DOHH2 (cell line): ENCODE results near the gene TAF11.

Experiments used
- EZH2phosphoT487 ChIP-seq: fragments of 200-600 bp; sonication (generic); IDR thresholded peaks from 2 replicates; pipeline ENCODE4 v1.6.1; 2017; ENCODE audit warnings: borderline replicate concordance, mild to moderate bottlenecking, antibody characterized with exemption, low read length, moderate library complexity, mixed read lengths
- TF ChIP-seq, protein P1 (sequence below): fragments of 200-600 bp; sonication (generic); IDR thresholded peaks from one replicate; pipeline ENCODE4 v1.5.1; 2014; ENCODE audit warnings: antibody characterized with exemption, mild to moderate bottlenecking, low read depth, low read length; ENCODE audit not compliant: poor library complexity, severe bottlenecking

- TF ChIP-seq, protein P1, sequence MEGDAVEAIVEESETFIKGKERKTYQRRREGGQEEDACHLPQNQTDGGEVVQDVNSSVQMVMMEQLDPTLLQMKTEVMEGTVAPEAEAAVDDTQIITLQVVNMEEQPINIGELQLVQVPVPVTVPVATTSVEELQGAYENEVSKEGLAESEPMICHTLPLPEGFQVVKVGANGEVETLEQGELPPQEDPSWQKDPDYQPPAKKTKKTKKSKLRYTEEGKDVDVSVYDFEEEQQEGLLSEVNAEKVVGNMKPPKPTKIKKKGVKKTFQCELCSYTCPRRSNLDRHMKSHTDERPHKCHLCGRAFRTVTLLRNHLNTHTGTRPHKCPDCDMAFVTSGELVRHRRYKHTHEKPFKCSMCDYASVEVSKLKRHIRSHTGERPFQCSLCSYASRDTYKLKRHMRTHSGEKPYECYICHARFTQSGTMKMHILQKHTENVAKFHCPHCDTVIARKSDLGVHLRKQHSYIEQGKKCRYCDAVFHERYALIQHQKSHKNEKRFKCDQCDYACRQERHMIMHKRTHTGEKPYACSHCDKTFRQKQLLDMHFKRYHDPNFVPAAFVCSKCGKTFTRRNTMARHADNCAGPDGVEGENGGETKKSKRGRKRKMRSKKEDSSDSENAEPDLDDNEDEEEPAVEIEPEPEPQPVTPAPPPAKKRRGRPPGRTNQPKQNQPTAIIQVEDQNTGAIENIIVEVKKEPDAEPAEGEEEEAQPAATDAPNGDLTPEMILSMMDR, result no peak
- no peak for TF ChIP-seq EZH2phosphoT487
Observed at GRCh38 chr6:34851361-34851760, 36.5 kb downstream of the TAF11 start.
